Hepatic stellate cell (primary cell): ENCODE results near the gene DUX4.
"Not testable (repeated sequence)": the region's sequence is repeated elsewhere in the genome, so short reads cannot be mapped to it uniquely, and the experiment has no call there.

ENCODE experiments used
- DNase-seq: peaks from one replicate; pipeline ENCODE4 v3.0.0; 2011; ENCODE audit warnings: low spot score

DUX4 gene

GRCh38 chr4:190173428-190173827, at the start of gene DUX4:
TSS of gene DUX4 (plus strand) at chr4:190173774. CDS start at chr4:190173774, 0 bp downstream.
- not testable (repeated sequence) for DNase-seq

DNA sequence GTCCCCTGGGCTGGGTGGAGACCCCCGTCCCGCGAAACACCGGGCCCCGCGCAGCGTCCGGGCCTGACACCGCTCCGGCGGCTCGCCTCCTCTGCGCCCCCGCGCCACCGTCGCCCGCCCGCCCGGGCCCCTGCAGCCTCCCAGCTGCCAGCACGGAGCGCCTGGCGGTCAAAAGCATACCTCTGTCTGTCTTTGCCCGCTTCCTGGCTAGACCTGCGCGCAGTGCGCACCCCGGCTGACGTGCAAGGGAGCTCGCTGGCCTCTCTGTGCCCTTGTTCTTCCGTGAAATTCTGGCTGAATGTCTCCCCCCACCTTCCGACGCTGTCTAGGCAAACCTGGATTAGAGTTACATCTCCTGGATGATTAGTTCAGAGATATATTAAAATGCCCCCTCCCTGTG, 1.9 kb downstream of the DUX4 start:
- not testable (repeated sequence) for DNase-seq

- not testable (repeated sequence) for DNase-seq
Observed at GRCh38 chr4:190177727-190178605, 4.4 kb downstream of the DUX4 start.

DNA sequence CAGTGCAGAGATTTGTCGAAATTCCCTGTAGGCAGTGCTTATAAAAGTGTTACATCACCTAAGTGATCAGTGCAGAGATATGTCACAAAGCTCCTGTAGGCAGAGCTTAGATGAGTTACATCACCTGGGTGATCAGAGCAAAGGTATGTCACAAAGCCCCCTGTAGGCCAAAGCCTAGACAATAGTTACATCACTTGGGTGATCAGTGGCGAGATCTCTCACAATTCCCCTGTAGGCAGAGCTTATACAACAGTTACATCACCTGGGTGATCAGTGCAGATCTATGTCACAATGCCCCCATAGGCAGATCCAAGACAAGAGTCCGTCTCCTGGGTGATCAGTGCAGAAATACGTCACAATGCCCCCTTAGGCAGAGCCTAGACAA, 5.0 kb downstream of the DUX4 start:
- DNase-seq: not testable (repeated sequence)

DNA sequence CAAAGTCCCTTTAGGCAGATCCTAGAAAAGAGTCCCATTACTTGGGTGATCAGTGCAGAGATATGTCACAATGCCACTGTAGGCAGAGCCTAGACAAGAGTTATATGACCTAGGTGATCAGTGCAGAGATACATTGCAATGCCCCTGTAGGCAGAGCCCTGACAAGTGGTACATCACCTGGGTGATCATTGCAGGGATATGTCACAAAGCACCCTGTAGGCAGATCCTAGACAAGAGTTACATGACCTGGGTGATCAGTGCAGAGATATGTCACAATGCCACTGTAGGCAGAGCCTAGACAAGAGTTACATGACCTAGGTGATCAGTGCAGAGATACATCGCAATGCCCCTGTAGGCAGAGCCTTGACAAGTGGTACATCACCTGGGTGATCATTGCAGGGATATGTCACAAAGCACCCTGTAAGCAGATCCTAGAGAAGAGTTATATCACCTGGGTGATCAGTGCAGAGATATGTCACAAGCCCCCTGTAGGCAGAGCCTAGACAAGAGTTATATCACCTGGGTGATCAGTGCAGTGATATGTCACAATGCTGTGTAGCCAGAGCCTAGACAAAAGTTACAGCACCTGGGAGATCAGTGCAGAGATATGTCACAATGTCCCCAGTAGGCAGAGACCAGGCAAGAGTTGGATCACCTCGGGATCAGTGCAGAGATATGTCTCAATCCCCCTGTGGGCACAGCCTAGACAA, 5.6 kb downstream of the DUX4 start:
- not testable (repeated sequence) for DNase-seq

DNA sequence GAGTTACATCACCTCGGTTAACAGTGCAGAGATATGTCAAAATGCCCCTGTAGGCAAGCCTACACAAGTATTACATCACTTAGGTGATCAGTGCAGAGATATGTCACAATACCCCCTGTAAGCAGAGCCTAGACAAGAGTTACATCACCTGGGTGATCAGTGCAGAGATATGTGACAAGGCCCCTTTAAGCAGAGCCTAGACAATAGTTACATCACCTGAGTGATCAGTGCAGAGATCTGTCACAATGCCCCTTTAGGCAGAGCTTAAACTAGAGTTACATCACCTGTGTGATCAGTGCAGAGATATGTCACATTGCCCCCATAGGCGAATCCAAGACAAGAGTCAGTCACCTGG, 6.1 kb downstream of the DUX4 start:
- DNase-seq: not testable (repeated sequence)

DNA sequence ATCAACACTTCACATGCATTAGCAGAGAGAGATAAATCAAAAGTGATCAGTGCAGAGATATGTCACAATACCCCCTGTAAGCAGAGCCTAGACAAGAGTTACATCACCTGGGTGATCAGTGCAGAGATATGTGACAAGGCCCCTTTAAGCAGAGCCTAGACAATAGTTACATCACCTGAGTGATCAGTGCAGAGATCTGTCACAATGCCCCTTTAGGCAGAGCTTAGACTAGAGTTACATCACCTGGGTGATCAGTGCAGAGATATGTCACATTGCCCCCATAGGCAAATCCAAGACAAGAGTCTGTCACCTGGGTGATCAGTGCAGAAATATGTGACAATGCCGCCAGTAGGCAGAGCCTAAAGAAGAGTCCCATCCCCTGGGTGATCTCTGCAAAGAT, 7.4 kb downstream of the DUX4 start:
- not testable (repeated sequence) for DNase-seq

- DNase-seq: not testable (repeated sequence)
Observed at GRCh38 chr4:190181481-190182100, 8.0 kb downstream of the DUX4 start.

DNA sequence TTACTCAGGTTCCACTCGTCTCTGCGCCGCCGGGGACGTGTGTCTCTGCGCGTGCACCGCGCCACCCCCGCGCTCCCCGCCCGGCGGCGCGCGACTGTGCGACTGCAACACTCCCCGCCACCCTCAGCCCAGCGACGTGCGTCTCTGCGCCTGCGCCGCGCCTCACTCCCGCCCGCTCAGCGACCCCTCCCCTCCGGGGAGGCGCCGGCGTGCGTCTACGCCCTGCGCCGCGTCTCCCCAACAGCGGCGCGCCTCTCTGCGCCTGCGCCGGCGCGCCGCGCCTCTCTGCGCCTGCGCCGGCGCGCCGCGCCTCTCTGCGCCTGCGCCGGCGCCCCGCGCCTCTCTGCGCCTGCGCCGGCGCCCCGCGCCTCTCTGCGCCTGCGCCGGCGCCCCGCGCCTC, 29.9 kb downstream of the DUX4 start:
- not testable (repeated sequence) for DNase-seq
